Prostate gland (tissue), 2 donors: ENCODE measurements around the gene SAMSN1. TPM values are rescaled to one million over a fixed set of nuclear protein-coding genes. Genes with fewer than 3 reads are reported as not detected.

Experiments
- DNase-seq: peaks from one replicate; pipeline ENCODE4 v3.0.0-alpha.2; 2019; ENCODE audit warnings: low spot score
- H3K27ac ChIP-seq, 2 donors: fragments of 200-600 bp; sonication (generic); 2 replicates each; pipeline ENCODE4 v1.5.1; 2017 to 2019
- H3K27me3 ChIP-seq: fragments of 200-600 bp; sonication (generic); replicated peaks from 2 replicates; pipeline ENCODE4 v1.5.1; 2019; ENCODE audit not compliant: insufficient read depth
- H3K36me3 ChIP-seq, 2 donors: fragments of 200-600 bp; sonication (generic); 1 replicate in 1 of 2; 2 replicates in 1 of 2; pipeline versions ENCODE4 v1.5.1 to v1.8.1; 2017 to 2019
- H3K4me1 ChIP-seq: fragments of 200-600 bp; sonication (generic); replicated peaks from 2 replicates; pipeline ENCODE4 v1.5.1; 2019
- H3K4me3 ChIP-seq, 2 donors: fragments of 200-600 bp; sonication (generic); 2 replicates each; pipeline ENCODE4 v1.5.1; 2017 to 2019
- H3K9me3 ChIP-seq: fragments of 200-600 bp; sonication (generic); 2 replicates; pipeline ENCODE4 v1.5.1; 2017
- POLR2A ChIP-seq: fragments of 450-650 bp; IDR thresholded peaks from one replicate; pipeline ENCODE4 v1.6.1; 2016; ENCODE audit warnings: antibody characterized with exemption, mild to moderate bottlenecking
- POLR2AphosphoS5 ChIP-seq: sonication (generic); formaldehyde crosslinking; IDR thresholded peaks from one replicate; pipeline ENCODE4 v1.6.1; 2017; ENCODE audit warnings: antibody characterized with exemption
- WGBS: methylation state at CpG from one replicate; pipeline ENCODE4 v1.1.5; 2018; 5-methylcytosine and 5-hydroxymethylcytosine counted together
- intact Hi-C: fragments of 100-400 bp; cut with DNase I; formaldehyde crosslinking; loops from one replicate; pipeline ENCODE4 v1.14.2; 2022
- total RNA-seq, 2 donors: library from RNA; depleted of rRNA; stranded (reverse); fragments of >200 nt; gene quantifications; one replicate each; pipeline ENCODE4 v1.1.0, GENCODE V29; 2016
- TF ChIP-seq, protein P1 (sequence below), 4 experiments: fragments of 200-600 bp in 2 of 4; fragments of 450-650 bp in 2 of 4; sonication (generic) in 2 of 4; IDR thresholded peaks; 1 replicate in 3 of 4; 2 replicates in 1 of 4; pipeline ENCODE4 v1.5.1; 2016 to 2019; ENCODE audit warnings: antibody characterized with exemption in 4 of 4, mild to moderate bottlenecking in 2 of 4, moderate library complexity in 2 of 4

The SAMSN1 gene
- total RNA-seq, 2 donors from 2014 or later: 1.1 TPM

DNA sequence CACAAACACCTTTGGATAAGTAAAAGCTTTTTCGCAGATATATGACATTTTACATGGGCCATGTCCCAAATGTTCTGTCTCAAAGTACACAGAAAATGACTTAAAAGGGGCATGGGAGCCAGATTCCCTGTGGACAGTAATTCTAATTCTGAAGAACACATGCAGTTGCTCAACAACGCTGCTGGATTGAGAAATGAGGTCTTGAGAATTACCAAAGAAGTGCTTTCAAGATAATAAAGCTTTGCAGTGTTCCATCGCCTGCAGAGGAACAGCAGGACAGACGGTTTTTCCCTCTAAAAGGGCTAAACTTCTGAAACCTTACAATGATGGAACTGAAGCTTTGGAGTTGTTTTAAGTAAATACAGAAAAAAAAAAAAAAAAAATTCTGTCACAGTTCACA, 107.9 kb downstream of the SAMSN1 start:
- WGBS: 72% methylated on average over 4 of the region's 4 CpGs
- Histone ChIP-seq H3K27ac (no peak overlapping the region), H3K4me1 (no peaks in the 10 kb centered on the region), H3K36me3 (no peaks in the 10 kb centered on the region), H3K4me3 (no peak overlapping the region), H3K27me3 (no peaks in the 10 kb centered on the region), H3K9me3 (no peaks in the 10 kb centered on the region)
- TF ChIP-seq, protein P1, sequence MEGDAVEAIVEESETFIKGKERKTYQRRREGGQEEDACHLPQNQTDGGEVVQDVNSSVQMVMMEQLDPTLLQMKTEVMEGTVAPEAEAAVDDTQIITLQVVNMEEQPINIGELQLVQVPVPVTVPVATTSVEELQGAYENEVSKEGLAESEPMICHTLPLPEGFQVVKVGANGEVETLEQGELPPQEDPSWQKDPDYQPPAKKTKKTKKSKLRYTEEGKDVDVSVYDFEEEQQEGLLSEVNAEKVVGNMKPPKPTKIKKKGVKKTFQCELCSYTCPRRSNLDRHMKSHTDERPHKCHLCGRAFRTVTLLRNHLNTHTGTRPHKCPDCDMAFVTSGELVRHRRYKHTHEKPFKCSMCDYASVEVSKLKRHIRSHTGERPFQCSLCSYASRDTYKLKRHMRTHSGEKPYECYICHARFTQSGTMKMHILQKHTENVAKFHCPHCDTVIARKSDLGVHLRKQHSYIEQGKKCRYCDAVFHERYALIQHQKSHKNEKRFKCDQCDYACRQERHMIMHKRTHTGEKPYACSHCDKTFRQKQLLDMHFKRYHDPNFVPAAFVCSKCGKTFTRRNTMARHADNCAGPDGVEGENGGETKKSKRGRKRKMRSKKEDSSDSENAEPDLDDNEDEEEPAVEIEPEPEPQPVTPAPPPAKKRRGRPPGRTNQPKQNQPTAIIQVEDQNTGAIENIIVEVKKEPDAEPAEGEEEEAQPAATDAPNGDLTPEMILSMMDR (IDR thresholded peaks at IDR 0.05): no peak
- TF ChIP-seq POLR2AphosphoS5 (no peak), POLR2A (no peak)
- no peak for DNase-seq
- intact Hi-C loops: no loop called here

DNA sequence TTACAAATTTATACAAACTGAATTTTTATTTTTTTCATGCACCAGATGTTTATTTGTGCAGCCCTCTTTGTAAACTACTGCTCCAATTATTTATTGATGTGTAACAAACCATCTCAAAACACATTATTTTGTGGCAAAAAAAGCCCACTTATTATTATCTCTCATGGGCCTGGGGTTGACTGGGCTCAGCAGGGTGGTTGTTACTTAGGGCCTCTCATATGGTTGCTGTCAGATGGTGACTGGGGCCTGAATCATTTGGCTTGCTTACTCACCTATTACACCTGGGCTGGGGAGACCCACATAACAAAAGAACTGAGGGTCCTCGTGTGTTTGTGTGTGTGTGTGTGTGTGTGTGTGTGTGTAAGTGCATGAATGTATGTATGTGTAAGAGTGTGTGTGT, 110.7 kb downstream of the SAMSN1 start:
- Histone ChIP-seq H3K36me3 (no peaks in the 10 kb centered on the region), H3K9me3 (no peaks in the 10 kb centered on the region), H3K4me1 (no peaks in the 10 kb centered on the region), H3K27me3 (no peaks in the 10 kb centered on the region), H3K27ac (no peak overlapping the region), H3K4me3 (no peak overlapping the region)
- intact Hi-C loops: no loop called here
- DNase-seq: no peak
- no peak for TF ChIP-seq POLR2A
- TF ChIP-seq, protein P1 (IDR thresholded peaks at IDR 0.05): no peak
- TF ChIP-seq POLR2AphosphoS5: no peak
- 21% methylated on average over 1 of the region's 1 CpG for WGBS

Other genes starting within 250 kb of the SAMSN1 start
- 10 to 100 TPM; 15.3 to 22.5 TPM for gene HSPA13, start 163.2 kb downstream of the SAMSN1 start, total RNA-seq